ENCODE data around the gene CREB5. TPM values are rescaled to one million over a fixed set of nuclear protein-coding genes. Genes with fewer than 3 reads are reported as not detected.

Gene CREB5
- total RNA-seq, 4 donors from 2014 or later, result 0.90 to 10.1 (median 4.9) TPM

GRCh38 chr7:28688651-28689050 is 276.3 kb downstream of the CREB5 start:
- peak; percentile 84 to 91 for ATAC-seq
- intact Hi-C loops (cut with DNase I; ENCODE audit: low total_unique reads), result loop anchor here (10.0 kb wide), 1 partner anchor 584 kb away; no protein-coding TSS in a partner anchor

GRCh38 chr7:28695300-28696295 is 283.3 kb downstream of the CREB5 start:
- in situ Hi-C loops (cut with MboI; ENCODE audit: low sequenced_read_pairs in 4 of 4) (no loop called here), intact Hi-C loops (cut with DNase I; ENCODE audit: low total_unique reads) (no loop called here)
- Histone ChIP-seq H3K27me3 (no peaks in the 10 kb centered on the region), H3K36me3 (no peaks in the 10 kb centered on the region), H3K9me3 (no peaks in the 10 kb centered on the region), H3K4me1 (peaks cover 13 to 42% of the 10 kb centered on the region in 2 donors), H3K4me3 (no peak overlapping the region), H3K27ac (peak overlapping the region; percentile 52 to 63 (median 56))
- DNase-seq (no peak), ATAC-seq (peak; percentile 49 to 59)
- TF ChIP-seq CTCF (IDR thresholded peaks at IDR 0.05 in 4 of 5, conservative IDR thresholded peaks at IDR 0.05 in 1 of 5), result no peak
- TF ChIP-seq POLR2A (IDR thresholded peaks at IDR 0.05), result no peak

More at GRCh38 chr7:28688651-28689050, 276.3 kb downstream of the CREB5 start:
- TF ChIP-seq POLR2A (IDR thresholded peaks at IDR 0.05), result peak in 1 of 2 donors; percentile 12
- TF ChIP-seq CTCF (IDR thresholded peaks at IDR 0.05 in 4 of 5, conservative IDR thresholded peaks at IDR 0.05 in 1 of 5), result no peak
- DNase-seq, result peak; percentile 71 to 76
- Histone ChIP-seq H3K9me3 (no peaks in the 10 kb centered on the region), H3K36me3 (no peaks in the 10 kb centered on the region), H3K27me3 (no peaks in the 10 kb centered on the region), H3K27ac (peak overlapping the region; percentile 70 to 81 (median 78)), H3K4me1 (peaks cover 33 to 43% of the 10 kb centered on the region in 2 donors), H3K4me3 (peak overlapping the region in 3 of 4 donors; percentile 5 to 23 (median 10))
- in situ Hi-C loops (cut with MboI; ENCODE audit: low sequenced_read_pairs in 4 of 4), result no loop called here

- intact Hi-C loops (cut with DNase I; ENCODE audit: low total_unique reads), result no loop called here
- no peak for TF ChIP-seq CTCF (IDR thresholded peaks at IDR 0.05 in 4 of 5, conservative IDR thresholded peaks at IDR 0.05 in 1 of 5)
- no peak for TF ChIP-seq POLR2A (IDR thresholded peaks at IDR 0.05)
- DNase-seq (no peak), ATAC-seq (no peak)
- H3K9me3 ChIP-seq, result no peaks in the 10 kb centered on the region
- in situ Hi-C loops (cut with MboI; ENCODE audit: low sequenced_read_pairs in 4 of 4), result no loop called here
- peaks cover 38 to 63% of the 10 kb centered on the region in 2 donors for H3K4me1 ChIP-seq
- H3K27ac ChIP-seq, result peak overlapping the region in 2 of 4 donors; percentile 25 to 46
- no peaks in the 10 kb centered on the region for H3K27me3 ChIP-seq
- H3K36me3 ChIP-seq, result no peaks in the 10 kb centered on the region
- no peak overlapping the region for H3K4me3 ChIP-seq
These were observed 285.7 kb downstream of the CREB5 start for GRCh38 chr7:28697913-28698563.

- Histone ChIP-seq H3K4me3 (peak overlapping the region in 2 of 4 donors; percentile 16 to 19), H3K36me3 (no peaks in the 10 kb centered on the region), H3K4me1 (peaks cover 44 to 64% of the 10 kb centered on the region in 2 donors), H3K27me3 (no peaks in the 10 kb centered on the region), H3K27ac (peak overlapping the region in 3 of 4 donors; percentile 7 to 46 (median 25)), H3K9me3 (no peaks in the 10 kb centered on the region)
- intact Hi-C loops (cut with DNase I; ENCODE audit: low total_unique reads), result no loop called here
- ATAC-seq, result no peak
- in situ Hi-C loops (cut with MboI; ENCODE audit: low sequenced_read_pairs in 4 of 4), result no loop called here
- TF ChIP-seq CTCF (IDR thresholded peaks at IDR 0.05 in 4 of 5, conservative IDR thresholded peaks at IDR 0.05 in 1 of 5), result no peak
- no peak for TF ChIP-seq POLR2A (IDR thresholded peaks at IDR 0.05)
- DNase-seq, result no peak
These were observed 286.5 kb downstream of the CREB5 start for GRCh38 chr7:28698840-28699239.

All from gastrocnemius medialis (tissue), 4 donors.